ENCODE data around the gene LANCL3. TPM values are rescaled to one million over a fixed set of nuclear protein-coding genes. Genes with fewer than 3 reads are reported as not detected.

Gene LANCL3
- total RNA-seq, 1 experiment from 2014 or later: 0.26 TPM

GRCh38 chrX:37678574-37678973 is 107.1 kb downstream of the LANCL3 start:
- no peaks in the 10 kb centered on the region for H3K27me3 ChIP-seq (ENCODE audit: low read length)
- no peaks in the 10 kb centered on the region for H3K79me2 ChIP-seq (ENCODE audit: low read length)
- ATAC-seq (0 out of 2 replicates have a peak, but pooled peaks have one; percentile 24), DNase-seq (no peak)
- no peaks in the 10 kb centered on the region for H3K9me2 ChIP-seq (replicated peaks; ENCODE audit: low read length)
- intact Hi-C loops (cut with micrococcal nuclease): loop anchor here (5.0 to 10.0 kb wide), 3 partner anchors 51 to 146 kb away; partner anchors contain the start of gene LANCL3
- no peak overlapping the region for H3K4me2 ChIP-seq (ENCODE audit: low read length)
- BruUV-seq (replicated peaks): no TSS peak
- H3K4me3 ChIP-seq (ENCODE audit: low read length): no peak overlapping the region
- no peak for TF ChIP-seq EZH2 (IDR thresholded peaks at IDR 0.05; ENCODE audit: low read length, unreplicated experiment)
- TF ChIP-seq EZH2phosphoT487 (IDR thresholded peaks at IDR 0.05; ENCODE audit: borderline replicate concordance, low read length): no peak
- TF ChIP-seq, protein P1, sequence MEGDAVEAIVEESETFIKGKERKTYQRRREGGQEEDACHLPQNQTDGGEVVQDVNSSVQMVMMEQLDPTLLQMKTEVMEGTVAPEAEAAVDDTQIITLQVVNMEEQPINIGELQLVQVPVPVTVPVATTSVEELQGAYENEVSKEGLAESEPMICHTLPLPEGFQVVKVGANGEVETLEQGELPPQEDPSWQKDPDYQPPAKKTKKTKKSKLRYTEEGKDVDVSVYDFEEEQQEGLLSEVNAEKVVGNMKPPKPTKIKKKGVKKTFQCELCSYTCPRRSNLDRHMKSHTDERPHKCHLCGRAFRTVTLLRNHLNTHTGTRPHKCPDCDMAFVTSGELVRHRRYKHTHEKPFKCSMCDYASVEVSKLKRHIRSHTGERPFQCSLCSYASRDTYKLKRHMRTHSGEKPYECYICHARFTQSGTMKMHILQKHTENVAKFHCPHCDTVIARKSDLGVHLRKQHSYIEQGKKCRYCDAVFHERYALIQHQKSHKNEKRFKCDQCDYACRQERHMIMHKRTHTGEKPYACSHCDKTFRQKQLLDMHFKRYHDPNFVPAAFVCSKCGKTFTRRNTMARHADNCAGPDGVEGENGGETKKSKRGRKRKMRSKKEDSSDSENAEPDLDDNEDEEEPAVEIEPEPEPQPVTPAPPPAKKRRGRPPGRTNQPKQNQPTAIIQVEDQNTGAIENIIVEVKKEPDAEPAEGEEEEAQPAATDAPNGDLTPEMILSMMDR (conservative IDR thresholded peaks at IDR 0.05; ENCODE audit: low read depth, low read length): no peak
- peaks cover 13% of the 10 kb centered on the region for H3K4me1 ChIP-seq (ENCODE audit: insufficient read depth, low read length)
- no peak overlapping the region for H2AFZ ChIP-seq (ENCODE audit: low read length)
- H3K36me3 ChIP-seq (ENCODE audit: low read depth, low read length): no peaks in the 10 kb centered on the region
- no peaks in the 10 kb centered on the region for H4K20me1 ChIP-seq (ENCODE audit: low read length)
- H3K9me3 ChIP-seq (ENCODE audit: low read length): no peaks in the 10 kb centered on the region
- ChIA-PET POLR2A (ENCODE audit: unreplicated experiment) (interaction anchor here (0.6 kb wide), 1 partner anchor 52 kb away, joined by 3 read pairs; no protein-coding TSS in a partner anchor), CTCF (no interaction called here)
- no peaks in the 10 kb centered on the region for H3F3A ChIP-seq (ENCODE audit: low read length, unreplicated experiment)
- H3K9ac ChIP-seq (ENCODE audit: low read length): no peak overlapping the region
- no peak overlapping the region for H3K27ac ChIP-seq (ENCODE audit: low read length)

- Histone ChIP-seq H3K27me3 (ENCODE audit: low read length) (no peaks in the 10 kb centered on the region), H3F3A (ENCODE audit: low read length, unreplicated experiment) (no peaks in the 10 kb centered on the region), H3K9me3 (ENCODE audit: low read length) (no peaks in the 10 kb centered on the region), H2AFZ (ENCODE audit: low read length) (no peak overlapping the region), H3K79me2 (ENCODE audit: low read length) (no peaks in the 10 kb centered on the region), H3K9ac (ENCODE audit: low read length) (no peak overlapping the region), H3K4me1 (ENCODE audit: insufficient read depth, low read length) (peaks cover 13% of the 10 kb centered on the region), H3K4me2 (ENCODE audit: low read length) (no peak overlapping the region), H3K4me3 (ENCODE audit: low read length) (no peak overlapping the region), H3K36me3 (ENCODE audit: low read depth, low read length) (no peaks in the 10 kb centered on the region), H4K20me1 (ENCODE audit: low read length) (no peaks in the 10 kb centered on the region), H3K9me2 (replicated peaks; ENCODE audit: low read length) (no peaks in the 10 kb centered on the region), H3K27ac (ENCODE audit: low read length) (0 out of 2 replicates have a peak overlapping the region, but pooled peaks have one; percentile 0)
- intact Hi-C loops (cut with micrococcal nuclease): loop anchor here (5.0 to 10.0 kb wide), 3 partner anchors 52 to 146 kb away; partner anchors contain the start of gene LANCL3
- ChIA-PET POLR2A (ENCODE audit: unreplicated experiment) (interaction anchor here (0.6 kb wide), 1 partner anchor 53 kb away, joined by 3 read pairs; no protein-coding TSS in a partner anchor), CTCF (no interaction called here)
- BruUV-seq (replicated peaks): no TSS peak
- no peak for TF ChIP-seq EZH2 (IDR thresholded peaks at IDR 0.05; ENCODE audit: low read length, unreplicated experiment)
- TF ChIP-seq, protein P1 (conservative IDR thresholded peaks at IDR 0.05; ENCODE audit: low read depth, low read length): no peak
- TF ChIP-seq EZH2phosphoT487 (IDR thresholded peaks at IDR 0.05; ENCODE audit: borderline replicate concordance, low read length): no peak
- peak; percentile 83 for ATAC-seq
- DNase-seq: peak; percentile 20
Measured at GRCh38 chrX:37679230-37679629, 107.8 kb downstream of the LANCL3 start.

DNA sequence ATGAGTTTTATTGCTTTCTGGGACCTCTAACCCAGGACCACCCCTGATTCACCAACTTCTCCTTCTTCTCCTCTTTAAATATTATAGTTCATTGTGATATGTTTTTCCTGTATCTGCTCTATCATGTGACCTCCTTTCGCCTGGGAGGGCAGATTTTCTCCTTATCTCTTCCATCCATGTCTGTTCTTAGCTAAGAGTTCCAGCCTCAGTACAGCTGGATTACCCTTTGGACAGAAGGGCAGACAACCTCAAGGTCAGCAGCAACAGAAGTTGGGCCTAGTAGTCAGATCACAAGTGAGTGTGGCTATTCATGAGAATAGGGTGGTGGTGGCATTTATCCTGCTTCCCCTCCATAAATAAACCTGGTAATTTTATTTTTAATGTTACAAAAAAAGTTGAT is 108.4 kb downstream of the LANCL3 start:
- no peaks in the 10 kb centered on the region for H3K9me3 ChIP-seq (ENCODE audit: low read length)
- H3K36me3 ChIP-seq (ENCODE audit: low read depth, low read length): no peaks in the 10 kb centered on the region
- peaks cover 16% of the 10 kb centered on the region for H3K4me1 ChIP-seq (ENCODE audit: insufficient read depth, low read length)
- no peak overlapping the region for H3K27ac ChIP-seq (ENCODE audit: low read length)
- no peak overlapping the region for H3K4me3 ChIP-seq (ENCODE audit: low read length)
- DNase-seq (no peak), ATAC-seq (no peak)
- no peaks in the 10 kb centered on the region for H3F3A ChIP-seq (ENCODE audit: low read length, unreplicated experiment)
- H3K27me3 ChIP-seq (ENCODE audit: low read length): no peaks in the 10 kb centered on the region
- no peaks in the 10 kb centered on the region for H4K20me1 ChIP-seq (ENCODE audit: low read length)
- H2AFZ ChIP-seq (ENCODE audit: low read length): no peak overlapping the region
- no peaks in the 10 kb centered on the region for H3K9me2 ChIP-seq (replicated peaks; ENCODE audit: low read length)
- H3K4me2 ChIP-seq (ENCODE audit: low read length): no peak overlapping the region
- ChIA-PET CTCF (no interaction called here), POLR2A (ENCODE audit: unreplicated experiment) (no interaction called here)
- no TSS peak for BruUV-seq (replicated peaks)
- no peak for TF ChIP-seq EZH2phosphoT487 (IDR thresholded peaks at IDR 0.05; ENCODE audit: borderline replicate concordance, low read length)
- no peak for TF ChIP-seq EZH2 (IDR thresholded peaks at IDR 0.05; ENCODE audit: low read length, unreplicated experiment)
- TF ChIP-seq, protein P1 (conservative IDR thresholded peaks at IDR 0.05; ENCODE audit: low read depth, low read length): no peak
- no peaks in the 10 kb centered on the region for H3K79me2 ChIP-seq (ENCODE audit: low read length)
- H3K9ac ChIP-seq (ENCODE audit: low read length): no peak overlapping the region
- intact Hi-C loops (cut with micrococcal nuclease): loop anchor here (5.0 to 10.0 kb wide), 3 partner anchors 53 to 145 kb away; partner anchors contain the start of gene LANCL3

All from PC-3 (cell line).